Measurements from ENCODE around the gene YTHDF2.
"Not testable (repeated sequence)": the region's sequence is repeated elsewhere in the genome, so short reads cannot be mapped to it uniquely, and the experiment has no call there.

The YTHDF2 gene

GRCh38 chr1:28759257-28759656 lies 22.5 kb downstream of the YTHDF2 start:
- no peak for DNase-seq (ENCODE audit: low read depth)

GRCh38 chr1:28761189-28761588 lies 24.4 kb downstream of the YTHDF2 start:
- DNase-seq (ENCODE audit: low read depth), result no peak

DNA sequence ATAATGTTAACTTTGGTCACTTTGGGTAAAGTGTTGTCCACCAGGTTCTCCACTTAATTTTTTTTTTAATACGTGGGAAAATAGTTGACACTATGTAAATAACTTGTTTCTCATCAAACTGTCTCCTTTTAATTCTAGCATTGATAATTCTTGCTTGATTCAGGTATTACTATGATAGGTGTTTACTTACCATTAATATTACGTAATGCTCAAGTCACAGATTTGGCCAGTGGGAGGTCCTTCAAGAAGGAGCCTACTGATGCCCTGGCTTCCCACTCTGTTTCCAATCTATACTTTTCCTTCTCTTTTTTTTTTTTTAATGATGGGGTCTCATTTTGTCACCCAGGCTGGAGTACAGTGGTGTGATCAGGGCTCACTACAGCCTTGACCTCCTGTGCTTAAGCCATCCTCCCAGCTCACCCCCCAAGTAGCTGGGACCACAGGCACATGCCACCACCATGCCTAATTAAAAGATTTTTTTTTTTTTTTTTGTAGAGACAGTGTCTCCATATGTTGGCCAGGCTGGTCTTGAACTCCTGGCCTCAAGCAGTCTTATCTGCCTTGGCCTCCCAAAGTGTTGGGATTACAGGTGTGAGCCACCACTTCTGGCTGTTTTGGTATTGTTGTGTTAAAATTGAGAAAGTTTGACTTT lies 29.9 kb downstream of the YTHDF2 start:
- no peak for DNase-seq (ENCODE audit: low read depth)

GRCh38 chr1:28770601-28771165 lies 33.9 kb downstream of the YTHDF2 start:
- DNase-seq (ENCODE audit: low read depth), result no peak

DNA sequence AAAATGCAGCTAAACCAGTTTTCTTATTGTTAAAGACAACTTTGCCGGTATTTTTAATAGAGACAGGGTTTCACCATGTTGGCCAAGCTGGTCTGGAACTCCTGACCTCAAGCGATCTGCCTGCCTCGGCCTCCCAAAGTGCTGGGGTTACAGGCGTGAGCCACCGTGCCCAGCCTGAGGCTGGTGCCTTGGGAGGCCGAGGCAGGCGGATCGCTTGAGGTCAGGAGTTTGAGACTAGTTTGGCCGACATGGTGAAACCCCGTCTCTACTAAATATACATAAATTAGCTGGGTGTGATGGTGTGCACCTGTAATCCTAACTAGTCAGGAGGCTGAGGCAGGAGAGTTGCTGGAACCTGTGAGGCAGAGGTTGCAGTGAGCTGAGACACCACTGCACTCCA lies 35.2 kb downstream of the YTHDF2 start:
- DNase-seq (ENCODE audit: low read depth), result not testable (repeated sequence)

- DNase-seq (ENCODE audit: low read depth), result no peak
These were observed 36.4 kb downstream of the YTHDF2 start for GRCh38 chr1:28773105-28773504.

GRCh38 chr1:28775121-28775942 lies 38.6 kb downstream of the YTHDF2 start:
- DNase-seq (ENCODE audit: low read depth), result no peak

- DNase-seq (ENCODE audit: low read depth), result no peak
These were observed 39.6 kb downstream of the YTHDF2 start for GRCh38 chr1:28776341-28776740.

GRCh38 chr1:28778021-28778420 lies 41.3 kb downstream of the YTHDF2 start:
- DNase-seq (ENCODE audit: low read depth), result no peak

DNA sequence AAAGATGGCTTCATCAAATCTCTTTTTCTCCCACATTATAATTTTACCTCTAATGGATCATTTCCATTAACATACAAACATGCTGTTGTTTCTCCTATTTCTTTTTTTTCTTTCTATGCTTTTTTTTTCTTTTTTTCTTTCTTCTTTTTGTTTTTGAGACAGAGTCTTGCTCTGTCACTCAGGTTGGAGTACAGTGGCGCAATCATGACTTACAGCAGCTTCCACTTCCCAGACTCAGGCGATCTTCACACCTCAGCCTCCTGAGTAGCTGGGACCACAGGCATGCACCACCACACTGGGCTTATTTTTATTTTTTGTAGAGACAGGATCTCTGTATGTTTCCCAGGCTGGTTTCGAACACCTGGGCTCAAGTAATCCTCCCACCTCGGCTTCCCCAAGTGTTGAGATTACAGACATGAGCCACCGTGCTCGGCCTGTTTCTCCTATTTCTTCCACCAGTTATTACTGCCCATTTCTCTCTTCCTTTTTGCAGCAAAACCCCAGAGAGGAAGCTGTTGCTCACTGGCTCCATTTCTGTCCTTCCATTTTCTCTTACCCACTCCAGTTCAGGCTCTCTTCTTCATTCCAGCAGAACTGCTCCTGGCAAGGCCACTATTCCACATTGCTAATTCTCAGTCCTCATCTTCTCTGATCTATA lies 43.1 kb downstream of the YTHDF2 start:
- no peak for DNase-seq (ENCODE audit: low read depth)

GRCh38 chr1:28781305-28781704 lies 44.6 kb downstream of the YTHDF2 start:
- no peak for DNase-seq (ENCODE audit: low read depth)

GRCh38 chr1:28782011-28782410 lies 45.3 kb downstream of the YTHDF2 start:
- DNase-seq (ENCODE audit: low read depth), result no peak

GRCh38 chr1:28783363-28783762 lies 46.6 kb downstream of the YTHDF2 start:
- no peak for DNase-seq (ENCODE audit: low read depth)

DNA sequence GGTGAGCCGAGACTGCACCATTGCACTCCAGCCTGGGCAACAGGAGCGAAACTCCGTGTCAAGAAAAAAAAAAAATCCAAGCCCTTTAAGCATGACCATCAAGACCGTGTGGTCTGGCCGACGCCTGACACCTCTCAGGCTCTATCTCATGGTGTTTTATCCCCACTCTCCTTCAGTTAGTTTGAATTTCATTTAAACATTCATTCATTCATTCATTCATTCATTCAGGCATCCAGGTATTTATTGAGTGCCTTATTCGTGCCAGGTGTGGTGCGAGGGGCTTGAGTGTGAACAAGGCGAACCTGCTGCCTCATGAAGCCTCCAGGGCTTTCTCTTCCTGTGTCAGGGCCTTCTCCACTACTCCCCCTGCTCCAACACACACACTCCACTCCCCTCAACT lies 52.7 kb downstream of the YTHDF2 start:
- no peak for DNase-seq (ENCODE audit: low read depth)

DNA sequence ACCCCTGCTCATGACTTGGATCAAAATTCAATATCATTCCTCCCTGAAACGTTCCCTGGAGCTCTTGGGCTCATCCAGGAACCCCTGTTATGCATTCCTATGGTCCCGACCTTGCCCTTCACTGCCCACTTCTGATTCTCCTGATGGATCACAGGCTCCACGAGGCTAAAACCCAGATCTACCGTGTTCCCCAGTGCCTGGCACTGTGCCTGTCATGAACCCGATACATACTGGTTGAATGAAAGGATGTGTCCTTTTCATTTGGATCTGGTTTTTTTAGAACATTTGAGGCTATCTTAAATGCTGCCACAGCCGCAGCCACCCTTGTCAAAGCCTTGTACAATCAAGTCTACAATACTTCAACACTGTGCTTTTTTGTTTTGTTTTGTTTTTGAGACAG lies 53.1 kb downstream of the YTHDF2 start:
- no peak for DNase-seq (ENCODE audit: low read depth)

DNA sequence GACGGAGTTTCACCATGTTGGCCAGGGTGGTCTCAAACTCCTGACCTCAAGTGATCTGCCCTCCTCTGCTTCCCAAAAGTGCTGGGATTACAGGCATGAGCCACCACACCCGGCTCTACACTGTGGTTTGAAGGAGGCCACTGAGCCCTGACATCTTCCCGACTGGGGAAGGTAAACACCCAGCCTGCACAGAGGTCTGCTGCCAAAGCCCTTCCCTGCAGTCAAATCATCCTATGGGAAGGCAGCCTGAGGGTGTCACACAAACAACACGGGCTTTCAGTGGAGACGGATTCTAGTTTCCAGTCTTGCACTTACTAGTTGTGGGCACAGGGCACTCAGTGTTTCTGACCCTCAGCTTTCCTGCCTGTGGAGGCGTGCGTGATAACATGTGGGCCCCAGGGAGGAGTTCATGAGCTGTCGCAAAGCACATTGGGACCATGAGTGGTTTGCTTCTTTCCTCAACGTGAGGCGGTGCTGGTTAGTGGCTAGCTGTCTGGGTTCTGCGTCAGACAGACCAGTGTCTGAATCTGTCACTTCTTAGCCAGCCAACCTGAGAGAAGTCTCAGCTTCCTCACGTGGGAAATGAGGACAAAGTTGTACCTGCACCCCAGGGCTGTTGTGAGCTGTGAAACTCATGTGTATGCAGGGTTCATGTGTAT lies 53.8 kb downstream of the YTHDF2 start:
- DNase-seq (ENCODE audit: low read depth), result no peak

DNA sequence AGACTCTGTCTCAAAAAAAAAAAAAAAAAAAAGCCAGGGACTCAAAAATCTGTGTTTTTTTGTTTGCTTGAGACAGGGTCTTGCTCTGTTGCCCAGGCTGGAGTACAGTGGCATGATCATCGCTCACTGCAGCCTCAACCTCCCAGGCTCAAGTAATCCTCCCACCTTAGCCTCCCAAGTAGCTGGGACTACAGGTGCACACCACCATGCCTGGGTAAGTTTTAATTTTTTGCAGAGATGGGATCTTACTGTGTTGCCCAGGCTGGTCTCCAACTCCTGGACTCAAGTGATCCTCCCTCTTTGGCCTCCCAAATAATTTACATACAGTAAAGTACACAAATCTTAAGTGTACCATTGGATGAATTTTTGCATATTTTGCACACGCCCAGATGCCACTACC lies 55.2 kb downstream of the YTHDF2 start:
- DNase-seq (ENCODE audit: low read depth), result not testable (repeated sequence)

- no peak for DNase-seq (ENCODE audit: low read depth)
These were observed 55.9 kb downstream of the YTHDF2 start for GRCh38 chr1:28792644-28793121.

DNA sequence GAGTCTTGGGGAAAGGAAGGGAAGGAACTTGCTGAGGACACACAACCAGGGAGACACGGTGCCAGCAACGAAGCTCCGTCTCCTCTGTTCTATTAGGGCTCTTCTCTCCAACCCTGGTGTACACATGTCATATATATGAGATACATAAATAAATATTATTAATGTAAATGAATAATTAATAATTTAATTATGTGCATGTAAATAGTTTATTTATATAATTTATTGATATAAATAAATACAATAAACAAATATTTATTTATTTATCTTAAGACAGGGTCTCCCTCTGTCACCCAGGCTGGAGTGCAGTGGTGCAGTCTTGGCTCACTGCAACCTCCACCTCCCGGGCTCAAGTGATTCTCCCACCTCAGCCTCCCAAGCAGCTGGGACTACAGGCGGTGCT lies 57.8 kb downstream of the YTHDF2 start:
- DNase-seq (ENCODE audit: low read depth), result not testable (repeated sequence)

DNA sequence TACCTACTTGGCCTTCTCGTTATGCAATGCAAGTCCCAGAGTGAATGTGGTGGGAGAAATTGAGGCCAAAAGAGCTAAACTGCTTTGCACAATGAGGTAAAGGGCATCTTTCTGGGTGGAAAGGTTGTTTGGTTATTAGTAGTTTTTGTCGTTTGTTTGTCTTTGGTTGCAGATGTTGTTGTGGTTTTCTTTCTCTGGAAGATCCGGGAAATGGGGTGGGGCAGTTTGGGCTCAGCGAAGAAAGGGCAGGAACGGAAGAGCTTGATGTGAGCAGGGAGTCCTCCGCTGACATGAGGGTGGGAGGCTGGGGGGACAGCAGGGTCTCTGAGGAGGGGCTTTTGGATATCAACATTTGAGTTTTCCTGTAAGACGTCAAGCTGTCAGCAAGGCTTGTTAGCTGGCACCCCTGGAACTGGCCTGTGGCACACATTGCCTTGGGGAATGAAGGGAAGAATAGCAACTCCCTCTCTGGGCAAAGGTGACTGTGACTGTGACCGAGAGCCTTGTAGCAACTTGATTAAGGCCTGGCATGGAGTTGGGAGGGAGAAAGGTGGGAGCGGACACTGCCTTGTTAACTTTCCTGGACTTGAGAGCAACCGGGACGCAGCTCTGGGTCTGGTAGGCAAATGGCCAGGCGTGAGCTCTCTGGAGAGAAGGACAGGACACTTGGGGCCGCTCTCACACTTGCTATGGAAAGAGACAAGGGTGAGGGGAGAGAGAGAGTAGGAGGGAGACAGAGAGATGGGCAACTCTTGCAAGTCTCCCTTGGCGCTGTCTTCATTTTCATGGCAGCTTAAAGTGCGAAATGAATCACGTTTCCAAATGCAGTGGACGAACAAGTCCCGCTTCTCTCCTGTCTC lies 59.8 kb downstream of the YTHDF2 start:
- no peak for DNase-seq (ENCODE audit: low read depth)

DNA sequence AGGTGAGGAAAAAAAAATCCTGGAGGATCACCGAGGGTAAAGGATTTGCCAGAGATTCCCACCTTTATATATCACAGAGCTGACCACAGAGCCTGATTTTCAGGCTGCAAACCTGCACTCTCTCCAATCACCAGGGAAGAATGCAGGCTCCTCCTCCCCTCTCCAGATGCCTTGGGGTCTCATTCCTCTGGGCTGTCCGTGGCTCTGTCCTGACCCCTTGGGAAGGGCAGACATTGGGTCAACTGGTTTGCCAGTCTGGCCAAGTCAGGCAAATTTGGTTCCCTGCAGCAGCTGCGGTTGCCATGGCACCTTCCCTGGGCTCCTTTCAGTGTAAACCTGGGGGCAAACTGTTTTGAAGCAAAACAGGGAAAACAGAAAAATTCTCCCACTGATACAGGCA lies 63.6 kb downstream of the YTHDF2 start:
- DNase-seq (ENCODE audit: low read depth), result no peak
